SU-DHL-6 (cell line): ENCODE results near the gene BEST2.

Experiments
- CTCF ChIP-seq: fragments of 200-600 bp; sonication (generic); IDR thresholded peaks from one replicate; pipeline ENCODE4 v1.5.1; 2017; ENCODE audit warnings: antibody characterized with exemption, mild to moderate bottlenecking, low read length, moderate library complexity; ENCODE audit not compliant: insufficient read depth, poor library complexity, severe bottlenecking
- EZH2phosphoT487 ChIP-seq: fragments of 200-600 bp; sonication (generic), shearing (Covaris generic); conservative IDR thresholded peaks from 2 replicates; pipeline ENCODE4 v1.6.1; 2018; ENCODE audit warnings: mild to moderate bottlenecking, antibody characterized with exemption, low read length, moderate library complexity, mixed read lengths

GRCh38 chr19:12788682-12789097, 37.1 kb downstream of the BEST2 start:
- TF ChIP-seq CTCF (no peak), EZH2phosphoT487 (no peak)
